HG02884 (cell line): ENCODE results near the gene MYCBP2.

Experiments
- ATAC-seq: cut with Tn5 transposase; IDR thresholded peaks from one replicate; pipeline ENCODE4 v1.9.1; 2021; ENCODE audit warnings: mild to moderate bottlenecking, moderate library complexity; ENCODE audit not compliant: unreplicated experiment

MYCBP2 gene

DNA sequence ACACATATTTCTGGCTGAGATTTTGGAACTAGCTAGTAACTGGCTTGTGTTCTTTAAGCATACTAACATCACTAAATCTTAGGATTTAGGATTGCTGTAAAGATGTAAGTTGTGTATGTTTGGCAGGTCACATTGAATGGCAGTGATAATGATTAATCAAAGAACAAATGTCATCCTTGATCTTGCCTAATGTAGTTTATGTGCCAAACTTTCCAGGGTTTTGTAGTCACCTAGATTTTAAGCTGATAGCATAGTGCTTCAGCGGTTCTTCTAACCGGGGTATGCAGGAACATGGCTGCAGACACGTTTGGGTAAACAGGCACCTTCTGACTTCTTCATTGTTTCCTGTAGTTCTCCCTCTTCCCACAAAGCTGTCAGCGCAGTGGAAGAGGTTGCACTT, 325.4 kb downstream of the MYCBP2 start:
- ATAC-seq: no peak

DNA sequence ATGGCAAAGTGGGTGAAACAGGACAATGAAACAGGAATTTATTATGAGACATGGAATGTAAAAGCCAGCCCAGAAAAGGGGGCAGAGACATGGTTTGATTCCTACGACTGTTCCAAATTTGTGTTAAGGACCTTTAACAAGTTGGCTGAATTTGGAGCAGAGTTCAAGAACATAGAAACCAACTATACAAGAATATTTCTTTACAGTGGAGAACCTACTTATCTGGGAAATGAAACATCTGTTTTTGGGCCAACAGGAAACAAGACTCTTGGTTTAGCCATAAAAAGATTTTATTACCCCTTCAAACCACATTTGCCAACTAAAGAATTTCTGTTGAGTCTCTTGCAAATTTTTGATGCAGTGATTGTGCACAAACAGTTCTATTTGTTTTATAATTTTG, 326.4 kb downstream of the MYCBP2 start:
- ATAC-seq: no peak
